GM18858 (cell line): ENCODE results near the gene EBF4.

Experiments used
- ATAC-seq: cut with Tn5 transposase; IDR thresholded peaks from one replicate; pipeline ENCODE4 v1.9.1; 2021; ENCODE audit not compliant: unreplicated experiment

The EBF4 gene

DNA sequence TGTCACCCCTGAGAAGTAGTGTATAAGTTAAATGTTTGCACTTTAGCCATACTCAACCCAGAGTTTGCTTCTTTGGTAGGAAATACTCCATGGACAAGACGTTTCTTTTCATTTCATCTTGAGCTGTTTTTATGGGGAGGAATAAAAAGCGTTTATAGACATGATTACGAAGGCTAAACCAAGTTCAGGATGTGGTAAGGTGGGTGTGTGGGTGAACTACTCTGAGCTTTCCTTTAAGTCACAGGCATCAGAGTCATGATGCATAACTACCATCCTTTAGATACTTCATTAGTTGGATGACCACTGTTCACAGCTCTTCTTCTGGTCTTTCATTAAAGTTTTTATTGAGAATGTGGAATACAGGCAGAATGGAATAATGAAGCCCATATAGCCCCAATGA is 48.9 kb downstream of the EBF4 start:
- ATAC-seq, result no peak

DNA sequence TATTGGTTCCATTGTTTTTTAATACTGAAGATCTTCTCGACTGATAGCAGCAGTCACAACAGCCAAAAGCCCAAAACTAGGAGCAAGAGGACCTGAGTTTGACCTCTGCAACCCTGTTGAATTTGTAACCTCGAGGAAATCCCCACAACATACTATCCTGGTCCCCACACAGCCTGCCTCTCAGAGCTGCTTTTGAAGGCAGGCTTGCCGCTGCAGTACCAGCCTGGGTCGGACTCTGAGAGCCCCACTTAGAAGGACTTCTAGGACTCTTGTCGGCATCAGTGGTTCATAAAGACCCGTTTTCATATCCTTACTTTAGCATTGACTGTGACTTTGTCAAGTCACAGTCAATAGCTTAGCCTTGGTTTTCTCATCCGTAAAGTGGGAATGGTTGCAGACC is 49.3 kb downstream of the EBF4 start:
- ATAC-seq, result no peak

DNA sequence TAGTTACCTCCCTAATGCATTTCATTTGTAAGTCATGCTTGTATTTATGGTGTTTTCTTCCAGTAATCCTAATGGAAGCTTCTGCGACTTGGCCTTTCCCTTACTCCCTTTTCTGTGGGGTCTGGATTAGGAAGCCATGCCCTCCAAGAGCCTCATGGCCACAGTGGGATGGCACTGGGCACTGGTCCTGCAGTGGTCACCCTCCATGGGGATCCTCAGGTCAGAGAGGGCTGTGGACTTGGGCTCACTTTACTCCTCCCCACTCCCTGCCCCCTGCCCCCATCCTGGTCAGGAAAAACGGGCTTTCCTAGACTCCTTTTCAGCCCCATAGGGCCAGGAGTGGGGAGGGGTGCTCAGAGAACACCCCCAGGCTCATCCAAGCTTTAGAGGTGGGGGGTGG is 49.9 kb downstream of the EBF4 start:
- ATAC-seq, result no peak

DNA sequence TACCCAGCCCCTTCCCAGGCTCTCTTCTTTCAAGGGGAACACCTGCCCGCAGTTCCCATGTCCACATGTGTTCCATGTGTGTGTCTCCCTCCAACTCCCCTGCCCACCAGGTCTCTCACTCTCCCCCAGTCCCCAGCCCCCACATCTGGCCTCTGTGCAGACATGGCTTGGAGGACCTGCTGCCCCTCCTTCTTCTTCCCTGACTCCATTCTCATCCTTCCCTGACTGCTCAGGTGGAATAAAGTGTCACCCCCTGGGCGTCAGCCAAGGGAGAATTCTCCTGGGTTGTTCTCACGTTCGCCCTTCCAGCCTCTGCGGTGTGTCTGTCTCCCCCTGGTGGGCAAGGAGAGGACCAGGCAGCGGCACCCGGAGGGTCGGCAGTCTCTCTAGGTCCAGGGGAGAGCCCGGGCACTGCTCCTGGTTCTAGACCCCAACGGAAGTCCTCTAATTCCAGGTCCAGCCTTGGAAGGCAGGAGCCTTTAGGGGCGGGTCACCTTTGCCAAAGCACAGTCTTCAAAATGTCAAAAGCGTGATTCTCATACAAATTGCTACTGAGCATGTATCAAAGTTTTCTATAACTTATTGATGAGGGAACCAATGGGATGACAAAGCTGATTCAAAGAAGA is 50.5 kb downstream of the EBF4 start:
- no peak for ATAC-seq

DNA sequence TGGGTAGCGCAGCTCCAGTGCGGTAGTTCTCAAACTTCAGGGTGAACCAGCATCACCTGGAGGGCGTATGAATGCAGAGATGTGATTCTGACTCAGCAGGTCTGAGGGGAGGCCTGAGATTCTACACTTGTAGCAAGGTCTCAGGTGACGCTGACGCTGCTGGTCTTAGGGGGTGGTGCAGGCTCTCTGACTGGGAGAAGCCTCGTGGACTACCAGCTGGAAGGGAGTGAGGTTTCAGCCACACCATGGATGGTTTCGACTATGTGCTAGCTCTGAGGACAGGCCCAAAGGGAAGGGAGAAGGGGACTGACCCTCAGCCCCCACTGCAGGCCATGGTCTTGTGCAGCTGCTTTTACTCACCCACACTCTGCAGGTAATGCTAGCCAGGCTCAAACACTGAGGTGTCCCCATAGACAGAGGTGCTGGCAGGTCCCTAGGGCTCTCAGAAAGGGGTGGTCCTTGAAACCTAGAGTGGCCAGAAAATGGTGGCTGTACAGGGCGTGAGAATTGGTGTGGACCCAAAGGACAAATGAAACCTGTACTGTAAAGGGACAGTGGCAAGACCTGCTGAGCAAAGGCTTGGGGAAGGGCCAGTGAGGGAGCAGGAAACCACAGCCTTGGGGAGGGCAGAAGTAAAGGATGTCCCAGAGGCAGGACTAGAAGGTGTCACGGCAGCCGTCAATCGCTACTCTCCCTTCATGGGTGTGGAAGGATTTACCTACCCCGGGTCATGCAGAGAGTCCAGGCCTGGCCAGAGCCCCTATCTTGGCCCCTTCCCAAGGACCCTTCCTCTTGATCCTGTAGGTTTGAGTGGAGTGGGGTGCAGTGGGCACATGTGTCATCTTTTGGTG is 52.7 kb downstream of the EBF4 start:
- no peak for ATAC-seq

DNA sequence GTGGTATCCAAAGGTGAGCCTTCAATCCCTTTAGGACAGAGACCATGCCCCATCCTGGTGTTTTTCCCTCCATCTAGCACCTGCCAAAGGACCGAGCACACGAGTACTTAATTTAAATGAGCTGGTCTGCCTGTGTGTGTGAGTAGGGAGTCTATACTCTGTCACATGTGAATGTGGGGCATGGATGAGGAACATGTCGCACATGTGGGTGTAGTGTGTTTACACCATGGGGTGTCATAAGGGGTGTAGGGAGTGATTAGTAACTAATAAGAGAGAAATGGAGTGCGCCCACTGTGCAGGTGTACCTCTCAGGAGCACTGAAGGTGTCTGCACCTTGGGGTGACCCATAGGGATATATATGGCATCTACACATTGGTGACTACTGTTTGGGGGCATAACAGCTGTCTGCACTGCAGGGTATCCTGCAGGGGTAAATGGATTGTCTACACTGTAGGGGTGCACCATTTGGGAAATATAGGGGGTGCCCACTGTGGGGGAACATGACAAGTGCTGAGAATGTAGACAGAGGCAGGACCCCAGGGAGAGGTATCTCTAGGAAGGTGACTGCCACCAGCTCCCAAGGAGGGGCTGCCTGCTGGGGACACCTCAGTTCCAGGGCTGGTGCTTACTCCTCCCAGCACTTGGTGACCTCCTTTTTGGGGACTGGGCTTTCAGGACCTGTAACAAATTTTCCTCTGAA is 53.5 kb downstream of the EBF4 start:
- ATAC-seq, result no peak

DNA sequence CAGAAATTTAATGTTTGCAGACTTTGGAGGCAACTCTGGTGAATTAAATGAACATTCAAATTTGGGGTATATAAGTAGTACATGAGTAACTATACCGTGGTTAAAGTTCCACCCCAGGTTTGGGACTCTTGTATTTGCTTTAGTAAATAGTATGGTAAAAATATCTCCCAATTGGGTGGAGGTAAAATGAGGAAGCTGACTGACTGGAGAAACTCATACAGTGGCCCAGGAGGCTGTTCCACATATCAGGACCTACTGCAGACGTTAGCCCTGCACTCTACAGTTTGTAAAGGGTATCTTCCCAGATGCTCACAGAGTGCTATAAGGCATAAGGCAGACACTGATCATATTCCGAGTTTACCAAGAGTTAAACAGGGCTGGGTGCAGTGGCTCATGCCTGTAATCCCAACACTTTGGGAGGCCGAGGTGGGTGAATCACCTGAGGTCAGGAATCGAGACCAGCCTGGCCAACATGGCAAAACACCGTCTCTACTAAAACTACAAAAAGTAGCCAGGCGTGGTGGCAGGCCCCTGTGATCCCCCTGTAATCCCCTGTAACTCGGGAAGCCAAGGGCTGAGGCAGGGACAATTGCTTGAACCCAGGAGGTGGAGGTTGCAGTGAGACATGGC is 54.2 kb downstream of the EBF4 start:
- ATAC-seq, result no peak

DNA sequence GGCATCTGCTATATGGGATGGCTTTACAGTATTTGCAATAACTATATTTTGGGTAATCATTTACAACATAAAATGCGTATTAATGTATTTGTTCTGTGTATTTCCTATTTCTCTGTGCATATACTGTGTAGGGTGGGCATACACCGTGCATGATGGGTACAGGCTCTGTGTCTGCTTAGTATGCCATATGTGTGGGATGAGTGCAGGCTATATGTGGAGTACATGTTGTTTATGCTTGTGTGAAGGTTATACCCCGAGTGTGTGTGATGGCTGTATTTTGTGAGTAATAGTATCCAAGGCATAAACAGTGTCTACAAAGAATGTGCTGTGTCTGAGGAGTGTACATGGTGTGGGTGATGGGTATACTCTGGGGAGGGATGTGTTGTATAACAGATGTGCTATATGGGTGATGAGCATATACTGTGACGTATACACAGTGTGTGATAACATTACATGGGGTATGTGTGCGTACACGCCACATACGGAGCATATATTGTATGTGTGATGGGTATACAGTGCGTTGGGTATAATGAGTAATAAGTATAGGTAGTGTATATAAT is 55.2 kb downstream of the EBF4 start:
- ATAC-seq, result no peak

DNA sequence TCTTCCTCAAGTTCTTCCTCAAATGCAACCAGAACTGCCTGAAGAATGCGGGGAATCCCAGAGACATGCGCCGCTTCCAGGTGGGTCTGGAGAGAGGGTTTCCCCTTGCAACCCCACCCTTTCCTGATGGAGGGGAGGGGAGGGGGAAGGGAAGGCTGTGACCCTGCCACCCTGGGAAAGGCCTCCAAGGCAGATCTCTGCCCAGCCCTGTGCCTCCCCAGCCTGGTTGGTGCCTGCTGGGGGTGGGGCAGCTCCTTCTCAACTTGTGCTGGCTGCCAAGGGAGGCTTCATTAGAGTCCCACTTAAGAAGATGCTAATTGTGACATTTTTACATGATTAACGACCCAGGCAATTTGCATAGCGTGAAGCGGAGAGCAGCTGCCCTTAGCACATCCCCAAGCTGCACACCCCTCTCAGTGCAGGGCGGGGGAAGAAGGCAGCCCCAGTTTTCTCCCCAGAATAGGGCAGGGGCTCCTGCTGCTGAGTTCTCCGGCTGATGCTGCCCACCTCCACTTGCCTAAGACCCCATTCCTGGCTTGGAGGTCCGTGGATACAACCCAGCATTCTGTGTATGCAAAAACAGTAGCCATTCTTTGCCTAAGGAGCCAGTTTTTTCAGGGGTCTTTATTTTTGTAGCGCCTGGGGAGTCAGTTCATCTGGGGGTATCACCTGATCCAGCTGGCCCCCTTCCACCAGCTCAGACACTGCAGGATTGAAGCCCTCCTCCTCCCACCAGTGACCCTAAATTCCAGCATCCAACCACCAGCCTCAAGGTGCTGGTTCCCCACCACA is 56.2 kb downstream of the EBF4 start:
- no peak for ATAC-seq

DNA sequence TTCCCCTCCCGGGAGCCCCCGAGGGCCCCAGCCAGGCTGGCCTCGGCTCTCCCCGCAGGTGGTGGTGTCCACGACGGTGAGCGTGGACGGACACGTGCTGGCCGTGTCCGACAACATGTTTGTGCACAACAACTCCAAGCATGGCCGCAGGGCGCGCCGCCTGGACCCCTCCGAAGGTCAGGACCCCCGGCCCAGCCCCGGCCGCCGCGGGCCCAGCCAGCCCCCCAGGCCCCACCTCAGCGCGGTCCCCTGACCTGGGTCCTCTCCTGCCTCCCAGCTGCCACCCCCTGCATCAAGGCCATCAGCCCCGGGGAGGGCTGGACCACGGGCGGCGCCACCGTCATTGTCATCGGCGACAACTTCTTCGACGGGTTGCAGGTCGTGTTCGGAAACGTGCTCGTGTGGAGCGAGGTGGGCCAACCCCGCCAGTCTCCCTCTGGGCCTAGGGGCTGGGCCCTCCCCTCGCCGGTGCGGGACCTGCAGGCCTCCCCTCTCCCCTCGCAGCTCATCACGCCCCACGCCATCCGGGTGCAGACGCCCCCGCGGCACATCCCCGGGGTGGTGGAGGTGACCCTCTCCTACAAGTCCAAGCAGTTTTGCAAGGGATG is 56.9 kb downstream of the EBF4 start:
- no peak for ATAC-seq

DNA sequence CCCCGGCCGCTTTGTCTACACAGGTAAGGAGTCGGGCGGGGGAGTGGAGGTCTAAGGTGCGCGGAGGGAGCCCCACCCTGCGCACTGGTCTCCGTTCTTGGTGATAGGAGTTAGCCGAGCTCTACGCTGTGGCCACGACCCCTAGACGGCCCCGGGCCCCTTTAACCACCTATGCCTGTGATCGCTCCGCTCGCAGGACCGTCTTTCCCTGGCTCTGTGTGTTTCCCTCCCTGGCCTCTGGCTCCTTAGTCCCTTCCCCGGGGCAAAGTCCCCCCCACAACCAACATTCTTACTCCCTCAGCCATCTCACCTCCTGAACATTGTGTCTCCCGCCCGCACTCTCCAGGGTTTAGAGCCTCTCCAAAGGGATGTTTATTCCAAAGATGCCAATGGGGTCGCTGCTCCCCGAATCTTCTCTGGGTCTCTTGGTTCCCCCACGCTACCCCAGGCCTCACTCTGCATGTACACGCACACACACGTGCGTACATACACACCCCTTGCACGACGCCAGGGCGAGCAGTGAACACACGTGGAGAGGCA is 57.4 kb downstream of the EBF4 start:
- ATAC-seq, result no peak

DNA sequence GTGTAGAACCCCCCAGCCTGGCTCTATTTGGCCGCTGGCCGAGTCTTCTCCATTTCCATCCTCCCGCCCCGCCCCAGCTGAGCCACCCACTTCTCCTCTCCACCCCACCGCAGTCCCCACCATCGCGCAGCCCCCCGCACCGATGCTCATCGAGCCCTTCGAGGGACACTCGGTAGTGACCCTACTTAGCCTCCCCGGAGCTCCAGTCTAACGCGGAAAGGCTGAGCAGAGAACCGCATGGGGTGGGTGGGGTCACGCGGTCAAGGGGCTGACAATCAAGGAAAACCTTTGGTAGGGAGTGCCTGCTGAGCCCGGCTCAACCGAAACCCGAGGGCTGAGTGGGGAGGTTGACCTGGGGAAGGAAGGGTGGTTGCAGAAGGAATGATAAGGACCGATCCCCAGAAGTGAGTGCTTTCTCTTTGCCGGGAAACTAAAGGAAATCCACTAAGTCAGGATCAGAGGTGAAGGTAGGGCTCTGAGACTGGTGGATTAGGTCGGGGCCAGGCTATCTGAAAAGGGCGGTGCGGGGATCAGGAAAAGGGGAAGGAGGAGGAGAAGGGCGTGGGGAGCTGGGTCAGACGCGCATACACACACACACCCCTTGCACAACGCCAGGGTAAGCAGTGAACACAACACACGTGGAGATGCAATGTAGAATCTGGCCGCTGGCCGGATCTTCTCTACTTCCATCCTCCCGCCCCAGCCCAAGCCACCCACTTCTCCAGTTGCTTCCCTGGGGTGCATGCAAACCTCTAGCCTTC is 58.1 kb downstream of the EBF4 start:
- ATAC-seq, result no peak

DNA sequence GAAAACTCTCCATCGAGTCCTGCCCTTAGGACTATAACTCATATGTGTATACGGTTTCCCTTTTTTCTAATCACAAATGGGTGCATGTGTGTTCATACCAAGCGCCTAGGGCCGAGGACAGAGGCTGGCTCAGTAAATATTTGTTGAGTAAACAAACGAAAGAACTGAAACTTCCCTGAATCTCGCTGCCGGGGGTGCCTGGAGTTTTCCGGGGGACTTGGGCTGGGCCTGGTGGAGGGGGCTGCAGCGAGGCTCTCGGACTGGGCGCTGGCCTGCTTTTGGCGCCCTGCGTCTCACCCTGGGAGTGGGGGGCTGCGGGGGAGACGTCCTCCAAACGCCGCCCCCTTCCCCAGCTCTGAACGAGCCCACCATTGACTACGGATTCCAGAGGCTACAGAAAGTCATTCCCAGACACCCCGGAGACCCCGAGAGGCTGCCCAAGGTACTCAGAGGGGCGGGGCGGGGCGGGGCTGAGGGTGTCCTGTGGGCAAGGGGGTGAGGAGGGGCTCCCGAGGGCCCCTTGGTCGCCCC is 58.8 kb downstream of the EBF4 start:
- no peak for ATAC-seq

DNA sequence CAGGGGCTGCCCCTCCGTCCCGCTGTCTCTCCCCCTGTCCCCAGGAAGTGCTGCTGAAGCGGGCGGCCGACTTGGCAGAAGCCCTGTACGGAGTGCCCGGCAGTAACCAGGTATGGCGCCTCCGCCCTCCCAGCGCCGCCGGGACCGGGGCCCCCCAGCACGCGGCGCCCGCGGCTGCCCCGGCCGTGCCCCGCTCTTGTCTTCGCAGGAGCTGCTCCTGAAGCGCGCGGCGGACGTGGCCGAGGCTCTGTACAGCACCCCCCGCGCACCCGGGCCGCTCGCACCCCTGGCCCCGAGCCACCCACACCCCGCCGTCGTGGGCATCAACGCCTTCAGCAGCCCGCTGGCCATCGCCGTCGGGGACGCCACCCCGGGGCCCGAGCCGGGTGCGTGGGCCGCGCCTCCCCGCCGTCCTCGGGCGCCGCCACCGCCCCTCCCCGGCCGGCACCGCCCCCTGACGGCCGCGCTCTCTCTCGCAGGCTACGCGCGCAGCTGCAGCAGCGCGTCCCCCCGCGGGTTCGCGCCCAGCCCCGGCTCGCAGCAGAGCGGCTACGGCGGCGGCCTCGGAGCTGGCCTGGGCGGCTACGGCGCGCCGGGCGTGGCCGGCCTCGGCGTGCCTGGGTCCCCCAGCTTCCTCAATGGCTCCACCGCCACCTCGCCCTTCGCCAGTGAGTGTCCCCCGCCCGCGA is 59.4 kb downstream of the EBF4 start:
- no peak for ATAC-seq

DNA sequence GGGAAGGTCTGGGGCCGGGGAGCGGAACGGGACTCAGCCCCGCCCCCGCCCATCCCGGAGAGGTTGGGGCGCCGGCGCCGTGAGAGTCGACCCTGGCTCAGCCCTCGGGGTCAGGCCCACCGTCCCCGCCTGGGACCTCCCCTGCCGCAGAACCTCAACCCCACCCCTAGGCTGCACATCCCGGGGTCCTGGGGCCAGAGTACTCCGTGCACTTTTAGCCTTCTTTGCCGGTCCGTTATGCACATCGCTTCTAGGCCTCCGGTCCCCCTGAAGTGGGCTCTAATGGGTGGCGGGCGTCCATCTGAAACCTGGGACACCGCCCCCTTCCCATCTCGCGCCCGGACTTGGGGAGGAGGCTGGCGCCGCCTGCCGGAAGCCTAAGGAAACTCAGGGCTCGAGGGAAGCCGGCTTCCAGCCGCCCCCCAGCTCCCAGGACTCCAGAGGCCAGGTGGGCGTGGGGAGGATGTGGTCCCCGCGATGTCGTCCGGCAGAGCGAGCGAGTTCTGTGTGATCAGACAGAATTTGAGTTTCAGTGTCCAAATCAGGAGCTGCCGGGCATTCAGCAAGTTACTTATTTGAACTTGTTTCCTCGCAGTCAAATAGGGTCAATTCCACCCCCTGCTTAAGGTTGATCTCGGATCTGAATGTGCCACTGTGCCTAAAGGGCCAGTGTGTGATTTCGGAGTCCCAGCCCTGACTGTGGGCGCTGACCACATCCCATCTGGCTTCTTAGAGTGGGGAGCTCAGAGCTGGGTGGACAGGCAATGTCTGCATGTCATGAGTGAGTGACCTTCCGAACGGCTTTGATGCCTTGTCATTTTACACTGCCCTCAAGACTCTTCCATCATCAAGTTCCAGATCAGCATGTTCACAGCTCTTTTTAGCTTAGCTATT is 60.2 kb downstream of the EBF4 start:
- no peak for ATAC-seq

DNA sequence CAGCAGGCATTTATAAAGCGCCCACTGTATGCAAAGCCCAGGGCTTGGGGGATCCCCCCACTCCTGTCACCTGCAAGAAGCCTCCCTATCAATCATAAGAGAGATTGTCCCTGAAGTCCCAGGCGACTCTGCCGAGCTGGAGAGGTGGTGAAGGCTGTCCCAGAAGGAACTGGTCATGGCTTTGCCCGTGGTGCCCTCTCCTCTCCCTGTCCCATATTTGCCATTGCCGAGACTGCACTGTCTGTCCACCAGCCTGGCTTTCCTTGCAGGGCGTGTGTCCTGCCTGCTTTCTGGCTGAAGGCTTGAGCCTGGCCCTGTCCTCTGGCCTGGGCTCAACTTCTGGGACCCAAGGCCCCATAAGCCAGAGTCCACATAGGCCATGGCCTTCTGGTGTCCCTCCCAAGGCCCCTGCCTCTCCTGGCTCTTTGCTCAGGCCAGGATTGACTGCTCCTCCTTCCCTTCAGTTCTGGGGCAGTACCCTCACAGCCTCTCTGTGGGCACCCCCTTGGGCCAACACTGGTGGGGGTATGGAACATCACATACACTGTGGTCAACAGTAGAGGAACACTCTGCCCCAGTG is 61.0 kb downstream of the EBF4 start:
- ATAC-seq, result no peak

DNA sequence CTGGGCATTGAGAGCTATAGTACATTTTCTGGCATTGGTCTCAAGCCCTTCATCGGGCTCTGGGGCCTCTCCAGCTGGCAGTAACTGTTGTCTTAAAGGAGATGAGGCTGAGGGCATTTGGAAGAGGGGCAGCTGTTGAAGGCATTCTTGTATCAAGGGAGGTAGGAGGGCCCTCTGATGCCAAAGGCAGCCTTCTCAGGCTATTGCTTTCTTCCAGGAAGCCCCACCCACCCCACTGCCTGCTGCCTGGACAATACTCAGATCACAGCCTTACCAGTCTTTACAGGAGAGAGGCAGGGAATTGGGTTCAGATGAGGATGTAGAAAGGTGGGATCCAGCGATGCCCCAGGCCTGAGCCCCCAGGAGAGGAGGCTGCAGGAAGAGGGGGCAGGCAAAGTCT is 61.8 kb downstream of the EBF4 start:
- ATAC-seq, result no peak
